HL-60 (cell line): Measurements from ENCODE around the gene GALNS.

Experiments used
- DNase-seq, 2 experiments: peaks; one replicate each; pipeline ENCODE4 v3.0.0-alpha.2; 2010 to 2020; ENCODE audit warnings: low read depth in 1 of 2, low spot score in 1 of 2
- H3K27ac ChIP-seq: fragments of 250-450 bp; sonication (Bioruptor Pico); replicated peaks from 2 replicates; pipeline ENCODE4 v1.5.1; 2020; ENCODE audit warnings: mild to moderate bottlenecking, moderate library complexity
- H3K27me3 ChIP-seq: fragments of 250-450 bp; sonication (Bioruptor Pico); 2 replicates; pipeline ENCODE4 v1.5.1; 2021; ENCODE audit warnings: mild to moderate bottlenecking, moderate library complexity; ENCODE audit not compliant: insufficient read depth, poor library complexity, severe bottlenecking
- H3K4me3 ChIP-seq: replicated peaks from 2 replicates; pipeline ENCODE4 v1.5.1; 2011; ENCODE audit warnings: mild to moderate bottlenecking, control low read depth, low read length; ENCODE audit not compliant: insufficient read depth
- CTCF ChIP-seq: IDR thresholded peaks from one replicate; pipeline ENCODE4 v1.5.1; 2011; ENCODE audit warnings: low read length, control low read depth, inconsistent platforms; ENCODE audit not compliant: insufficient read depth
- GABPA ChIP-seq: IDR thresholded peaks from 2 replicates; pipeline ENCODE4 v1.6.1; 2012; ENCODE audit warnings: low read depth
- POLR2AphosphoS5 ChIP-seq: IDR thresholded peaks from 2 replicates; pipeline ENCODE4 v1.6.1; 2012; ENCODE audit warnings: low read depth
- REST ChIP-seq: IDR thresholded peaks from 2 replicates; pipeline ENCODE4 v1.6.1; 2012; ENCODE audit warnings: low read depth; ENCODE audit not compliant: insufficient replicate concordance
- SPI1 ChIP-seq: IDR thresholded peaks from 2 replicates; pipeline ENCODE4 v1.6.1; 2012; ENCODE audit warnings: low read depth, mild to moderate bottlenecking, borderline replicate concordance

The GALNS gene

GRCh38 chr16:88904676-88905365 lies 48.1 kb upstream of the GALNS start:
- TF ChIP-seq SPI1: no peak
- no peak for TF ChIP-seq POLR2AphosphoS5
- no peak for TF ChIP-seq CTCF
- TF ChIP-seq GABPA: no peak
- no peak for TF ChIP-seq REST
- no peak overlapping the region for H3K27ac ChIP-seq
- DNase-seq: no peak
- H3K27me3 ChIP-seq: no peaks in the 10 kb centered on the region
- H3K4me3 ChIP-seq: no peak overlapping the region

- no peak overlapping the region for H3K4me3 ChIP-seq
- TF ChIP-seq GABPA: no peak
- TF ChIP-seq REST: no peak
- no peak for TF ChIP-seq POLR2AphosphoS5
- TF ChIP-seq CTCF: no peak
- TF ChIP-seq SPI1: no peak
Measured at GRCh38 chr16:88903267-88903666, 46.5 kb upstream of the GALNS start.

GRCh38 chr16:88902744-88903143 lies 46.0 kb upstream of the GALNS start:
- H3K27ac ChIP-seq: no peak overlapping the region
- TF ChIP-seq SPI1 (no peak), POLR2AphosphoS5 (no peak), REST (no peak), GABPA (no peak)
- no peaks in the 10 kb centered on the region for H3K27me3 ChIP-seq

More at GRCh38 chr16:88903267-88903666, 46.5 kb upstream of the GALNS start:
- no peak for DNase-seq
- H3K27ac ChIP-seq: no peak overlapping the region
- no peaks in the 10 kb centered on the region for H3K27me3 ChIP-seq

More at GRCh38 chr16:88902744-88903143, 46.0 kb upstream of the GALNS start:
- DNase-seq: no peak
- H3K4me3 ChIP-seq: no peak overlapping the region
